Nephron progenitor cell (in vitro differentiated cells): ENCODE results near the gene CMIP.

Experiments used
- DNase-seq: peaks from one replicate; pipeline ENCODE4 v3.0.0; 2021
- H3K27ac Mint-ChIP-seq: 2 replicates; pipeline ENCODE4 v1.8.0; 2021; ENCODE audit warnings: mild to moderate bottlenecking, moderate library complexity, mixed read lengths
- H3K27me3 Mint-ChIP-seq: 2 replicates; pipeline ENCODE4 v1.8.0; 2021; ENCODE audit warnings: mild to moderate bottlenecking, low read depth, mixed read lengths; ENCODE audit not compliant: poor library complexity
- H3K36me3 Mint-ChIP-seq: 2 replicates; pipeline ENCODE4 v1.8.0; 2021; ENCODE audit warnings: low read depth, mixed read lengths
- H3K4me1 Mint-ChIP-seq: 2 replicates; pipeline ENCODE4 v1.8.0; 2021; ENCODE audit warnings: mixed read lengths
- H3K4me3 Mint-ChIP-seq: 2 replicates; pipeline ENCODE4 v1.8.0; 2021; ENCODE audit warnings: mild to moderate bottlenecking, moderate library complexity, mixed read lengths
- H3K9me3 Mint-ChIP-seq: 2 replicates; pipeline ENCODE4 v1.8.0; 2021; ENCODE audit warnings: mild to moderate bottlenecking, moderate library complexity, mixed read lengths
- TF ChIP-seq, protein P1 (sequence below): fragments of 200-600 bp; sonication (generic); IDR thresholded peaks from 2 replicates; pipeline ENCODE4 v1.5.0; 2021; ENCODE audit warnings: antibody characterized with exemption

The CMIP gene

GRCh38 chr16:81435567-81435966, 9.0 kb upstream of the CMIP start:
- H3K9me3 Mint-ChIP-seq, result no peaks in the 10 kb centered on the region
- no peaks in the 10 kb centered on the region for H3K36me3 Mint-ChIP-seq
- no peak overlapping the region for H3K27ac Mint-ChIP-seq
- H3K27me3 Mint-ChIP-seq, result peaks cover 27% of the 10 kb centered on the region
- no peak for DNase-seq
- H3K4me3 Mint-ChIP-seq, result no peak overlapping the region
- H3K4me1 Mint-ChIP-seq, result peaks cover 34% of the 10 kb centered on the region
- TF ChIP-seq, protein P1, sequence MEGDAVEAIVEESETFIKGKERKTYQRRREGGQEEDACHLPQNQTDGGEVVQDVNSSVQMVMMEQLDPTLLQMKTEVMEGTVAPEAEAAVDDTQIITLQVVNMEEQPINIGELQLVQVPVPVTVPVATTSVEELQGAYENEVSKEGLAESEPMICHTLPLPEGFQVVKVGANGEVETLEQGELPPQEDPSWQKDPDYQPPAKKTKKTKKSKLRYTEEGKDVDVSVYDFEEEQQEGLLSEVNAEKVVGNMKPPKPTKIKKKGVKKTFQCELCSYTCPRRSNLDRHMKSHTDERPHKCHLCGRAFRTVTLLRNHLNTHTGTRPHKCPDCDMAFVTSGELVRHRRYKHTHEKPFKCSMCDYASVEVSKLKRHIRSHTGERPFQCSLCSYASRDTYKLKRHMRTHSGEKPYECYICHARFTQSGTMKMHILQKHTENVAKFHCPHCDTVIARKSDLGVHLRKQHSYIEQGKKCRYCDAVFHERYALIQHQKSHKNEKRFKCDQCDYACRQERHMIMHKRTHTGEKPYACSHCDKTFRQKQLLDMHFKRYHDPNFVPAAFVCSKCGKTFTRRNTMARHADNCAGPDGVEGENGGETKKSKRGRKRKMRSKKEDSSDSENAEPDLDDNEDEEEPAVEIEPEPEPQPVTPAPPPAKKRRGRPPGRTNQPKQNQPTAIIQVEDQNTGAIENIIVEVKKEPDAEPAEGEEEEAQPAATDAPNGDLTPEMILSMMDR, result no peak

DNA sequence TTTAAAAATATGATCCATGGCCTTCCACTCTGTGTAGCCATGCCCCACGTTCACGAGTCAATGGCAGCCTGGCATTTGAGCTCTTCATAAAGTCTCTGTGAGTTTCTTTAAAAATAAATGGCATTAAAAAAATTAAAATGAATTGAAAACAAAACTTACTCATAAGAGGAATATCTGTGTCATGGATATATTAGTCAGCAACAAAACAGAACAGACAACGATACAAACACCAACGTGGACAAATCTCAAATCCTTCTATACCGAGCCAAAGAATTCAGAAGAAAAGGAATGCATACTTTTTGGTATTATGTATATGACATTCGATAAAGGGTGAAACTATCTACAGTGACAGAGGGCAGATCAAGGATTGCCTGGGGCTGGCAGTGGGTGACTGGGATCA, 8.2 kb upstream of the CMIP start:
- H3K36me3 Mint-ChIP-seq, result no peaks in the 10 kb centered on the region
- DNase-seq, result no peak
- no peak overlapping the region for H3K4me3 Mint-ChIP-seq
- no peaks in the 10 kb centered on the region for H3K9me3 Mint-ChIP-seq
- peaks cover 31% of the 10 kb centered on the region for H3K4me1 Mint-ChIP-seq
- H3K27ac Mint-ChIP-seq, result no peak overlapping the region
- H3K27me3 Mint-ChIP-seq, result peaks cover 32% of the 10 kb centered on the region
- TF ChIP-seq, protein P1, result no peak

- H3K27ac Mint-ChIP-seq, result no peak overlapping the region
- TF ChIP-seq, protein P1, result no peak
- DNase-seq, result no peak
- H3K36me3 Mint-ChIP-seq, result no peaks in the 10 kb centered on the region
- no peak overlapping the region for H3K4me3 Mint-ChIP-seq
- H3K4me1 Mint-ChIP-seq, result peaks cover 16% of the 10 kb centered on the region
- no peaks in the 10 kb centered on the region for H3K9me3 Mint-ChIP-seq
- H3K27me3 Mint-ChIP-seq, result peaks cover 37% of the 10 kb centered on the region
Observed at GRCh38 chr16:81437865-81438264, 6.7 kb upstream of the CMIP start.

- Mint-ChIP-seq H3K27ac (no peak overlapping the region), H3K4me3 (no peak overlapping the region), H3K9me3 (no peaks in the 10 kb centered on the region), H3K36me3 (no peaks in the 10 kb centered on the region), H3K4me1 (peaks cover 11% of the 10 kb centered on the region), H3K27me3 (peaks cover 40% of the 10 kb centered on the region)
- TF ChIP-seq, protein P1, result no peak
- DNase-seq, result no peak
Observed at GRCh38 chr16:81440888-81441761, 3.5 kb upstream of the CMIP start.

GRCh38 chr16:81442220-81442915, 2.2 kb upstream of the CMIP start:
- no peak overlapping the region for H3K4me3 Mint-ChIP-seq

More at GRCh38 chr16:81442220-81442915, 2.2 kb upstream of the CMIP start:
- peaks cover 24% of the 10 kb centered on the region for H3K4me1 Mint-ChIP-seq
- TF ChIP-seq, protein P1, result no peak
- H3K36me3 Mint-ChIP-seq, result no peaks in the 10 kb centered on the region
- no peak for DNase-seq
- H3K27ac Mint-ChIP-seq, result no peak overlapping the region
- H3K27me3 Mint-ChIP-seq, result peaks cover 40% of the 10 kb centered on the region
- H3K9me3 Mint-ChIP-seq, result no peaks in the 10 kb centered on the region
